Ishikawa (cell line): Measurements from ENCODE around the gene GABRB1.

Source experiments
- CEBPB ChIP-seq: IDR thresholded peaks from 2 replicates; pipeline ENCODE4 v1.6.1; 2012
- CREB1 ChIP-seq: IDR thresholded peaks from 2 replicates; pipeline ENCODE4 v1.6.1; 2012; ENCODE audit warnings: low read depth
- EP300 ChIP-seq: IDR thresholded peaks from 2 replicates; pipeline ENCODE4 v1.6.1; 2012; ENCODE audit warnings: borderline replicate concordance
- FOXM1 ChIP-seq: IDR thresholded peaks from 2 replicates; pipeline ENCODE4 v1.6.1; 2012; ENCODE audit warnings: low read depth, borderline replicate concordance
- MAX ChIP-seq: IDR thresholded peaks from 2 replicates; pipeline ENCODE4 v1.6.1; 2012
- NFIC ChIP-seq: IDR thresholded peaks from 2 replicates; pipeline ENCODE4 v1.6.1; 2012
- RAD21 ChIP-seq: IDR thresholded peaks from 2 replicates; pipeline ENCODE4 v1.6.1; 2012; ENCODE audit warnings: low read depth
- TAF1 ChIP-seq: IDR thresholded peaks from 2 replicates; pipeline ENCODE4 v1.6.1; 2012; ENCODE audit warnings: low read depth, mild to moderate bottlenecking
- TCF12 ChIP-seq: IDR thresholded peaks from 2 replicates; pipeline ENCODE4 v1.6.1; 2012; ENCODE audit warnings: low read depth
- USF1 ChIP-seq: IDR thresholded peaks from 2 replicates; pipeline ENCODE4 v1.6.1; 2012
- YY1 ChIP-seq: IDR thresholded peaks from 2 replicates; pipeline ENCODE4 v1.6.1; 2012; ENCODE audit warnings: low read depth

GRCh38 chr4:47239649-47240048 lies 208.3 kb downstream of the GABRB1 start:
- TF ChIP-seq CREB1 (no peak), MAX (no peak), EP300 (no peak), USF1 (no peak), CEBPB (no peak), TAF1 (no peak), RAD21 (no peak), TCF12 (no peak), YY1 (no peak), NFIC (no peak), FOXM1 (no peak)
